ENCODE data around the gene IGLON5. TPM values are rescaled to one million over a fixed set of nuclear protein-coding genes. Genes with fewer than 3 reads are reported as not detected.
A peak's percentile ranks its signal among the peaks of the same experiment; 100 is the strongest.

IGLON5 gene
- total RNA-seq, 1 donor from 2014 or later, result 2.2 TPM

DNA sequence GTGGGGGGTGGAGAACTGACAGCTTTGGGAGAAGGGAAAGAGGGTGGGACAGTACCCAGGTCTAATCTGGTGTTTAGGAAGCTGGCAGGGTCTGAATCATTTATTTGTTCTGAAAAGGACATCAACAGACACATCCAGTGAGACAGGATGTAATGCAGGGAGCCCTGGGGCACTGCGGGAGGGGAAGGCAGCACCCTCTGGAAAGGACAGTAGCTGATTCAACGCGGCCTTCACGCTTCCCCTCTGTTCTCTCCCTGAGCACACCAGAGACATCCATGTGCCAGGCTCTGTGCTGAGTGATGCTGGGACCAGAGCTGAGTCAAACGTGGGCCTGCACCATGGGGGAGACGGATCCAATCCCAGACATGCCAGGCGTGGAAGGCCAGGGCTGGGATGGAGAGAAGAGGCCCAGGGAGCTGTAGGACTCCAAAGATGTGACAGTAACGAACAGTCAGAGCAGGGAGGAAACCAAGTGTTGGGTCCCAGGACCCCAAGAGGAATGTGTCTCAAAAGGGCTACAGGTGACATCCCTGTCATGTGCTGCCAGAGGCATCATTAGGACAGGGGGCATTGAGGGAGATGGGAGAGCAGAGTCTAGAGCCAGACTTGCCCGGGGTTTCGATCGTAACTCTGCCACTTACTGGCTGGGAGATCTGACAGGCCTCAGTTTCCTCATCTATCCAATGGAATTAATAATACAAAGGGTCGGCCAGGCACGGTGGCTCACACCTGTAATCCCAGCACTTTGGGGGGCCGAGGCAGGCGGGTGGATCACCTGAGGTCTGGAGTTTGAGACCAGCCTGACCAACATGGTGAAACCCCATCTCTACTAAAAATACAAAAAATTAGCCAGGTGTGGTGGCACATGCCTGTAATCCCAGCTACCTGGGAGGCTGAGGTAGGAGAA is 53.0 kb downstream of the IGLON5 start:
- DNase-seq (ENCODE audit: low spot score), result no peak

DNA sequence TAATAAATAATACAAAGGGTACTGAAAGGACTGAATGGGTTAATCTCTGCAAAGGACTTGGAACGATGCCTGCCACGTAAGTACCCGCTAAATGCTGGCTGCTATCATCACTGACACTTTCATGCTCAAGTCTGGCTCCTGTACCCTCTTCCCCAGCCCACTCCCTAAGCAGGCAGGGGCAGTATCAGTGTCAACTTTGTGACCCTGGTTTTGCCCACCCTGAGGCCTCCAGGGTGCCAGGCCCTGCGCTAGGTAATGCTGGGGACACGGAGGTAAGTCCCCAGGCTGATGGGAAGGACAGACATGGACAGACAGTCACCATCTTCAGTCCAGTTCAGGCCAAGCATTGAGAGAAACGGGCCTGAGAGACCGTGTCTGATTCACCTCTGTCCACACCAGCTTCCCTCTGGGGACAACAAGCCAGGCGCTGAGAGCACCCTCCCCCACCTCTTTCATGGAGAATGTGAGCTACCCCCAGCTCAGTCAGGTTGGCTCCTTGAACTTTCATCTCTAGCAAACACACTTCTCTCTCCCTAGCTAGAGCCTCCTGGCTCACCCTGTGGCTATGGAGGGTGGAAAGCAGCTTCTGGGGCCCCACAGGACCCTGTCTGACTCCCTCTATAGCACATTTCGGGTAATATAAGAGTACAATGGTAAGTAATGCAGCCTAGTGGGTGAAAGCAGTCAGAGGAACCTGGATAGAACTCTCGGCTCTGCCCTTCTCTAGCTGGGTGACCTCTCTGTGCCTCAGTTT is 53.9 kb downstream of the IGLON5 start:
- peak; percentile 61 for DNase-seq (ENCODE audit: low spot score)

DNA sequence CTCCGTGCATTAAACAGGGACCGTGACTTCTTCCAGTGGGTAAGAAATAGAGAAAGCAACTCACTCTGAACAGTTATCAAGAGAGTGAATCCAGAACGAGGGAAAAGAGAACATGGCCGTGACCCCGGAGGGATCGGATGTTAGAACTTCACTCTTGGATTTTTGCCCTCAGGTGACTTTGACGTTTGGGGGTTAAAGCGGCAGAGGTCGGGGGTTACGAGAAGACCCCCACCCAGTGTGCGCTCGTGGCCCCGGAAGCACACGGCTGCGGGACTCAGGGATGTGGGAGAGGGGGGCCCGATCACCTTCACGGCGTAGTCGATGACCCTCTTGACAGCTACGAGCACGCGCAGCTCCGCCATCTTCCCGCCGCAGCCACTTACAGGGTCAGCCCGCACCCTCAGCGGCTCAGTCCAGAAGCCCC is 54.5 kb downstream of the IGLON5 start, which contains the start of gene ETFB:
ETFB (minus strand) TSS at position 424 of the 424 bp plus-strand sequence; CDS start at position 362, 62 bp downstream.
- no peak for DNase-seq (ENCODE audit: low spot score)

DNA sequence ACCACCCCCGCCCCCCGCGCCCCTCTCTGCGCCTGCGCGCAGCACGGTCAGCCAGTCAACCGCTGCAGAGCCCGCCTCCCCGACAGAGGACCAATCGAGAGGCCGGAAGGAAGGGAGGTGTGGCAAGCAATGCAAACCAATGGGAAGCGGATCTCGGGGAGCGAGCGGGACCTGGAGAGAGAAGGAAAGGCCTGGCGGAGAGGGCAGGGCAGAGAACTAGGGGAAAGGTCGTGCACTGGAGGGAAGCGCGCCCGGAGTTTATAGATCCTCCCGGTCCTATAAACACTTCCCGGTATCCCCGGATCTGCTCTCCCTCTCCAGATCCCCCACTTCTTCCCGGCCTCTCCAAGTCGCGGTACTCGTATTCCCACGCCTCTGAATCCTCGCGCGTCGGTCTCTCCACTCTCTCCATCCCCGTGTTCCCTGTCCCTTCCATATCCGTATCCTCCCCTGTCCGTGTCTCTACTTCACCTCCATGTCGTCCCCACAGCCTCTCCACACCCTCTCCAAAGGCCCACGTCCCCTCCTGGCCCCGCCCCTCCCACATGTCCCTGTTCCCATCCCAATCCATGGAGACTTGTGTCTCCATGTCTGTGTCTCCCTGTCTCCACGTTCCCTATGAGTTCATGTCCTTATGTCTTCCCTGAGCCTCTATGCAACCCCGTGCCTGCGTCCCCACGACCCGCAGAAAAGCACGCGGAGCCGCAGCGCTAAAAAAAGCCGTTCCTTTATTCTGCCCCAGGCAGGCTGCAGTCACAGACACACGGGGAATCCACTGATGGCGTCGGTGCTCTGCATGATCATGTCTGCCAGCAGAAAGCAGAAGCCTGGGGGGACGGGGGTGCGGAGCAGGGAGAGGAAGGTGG is 55.2 kb downstream of the IGLON5 start:
- peak; percentile 100 for DNase-seq (ENCODE audit: low spot score)

DNA sequence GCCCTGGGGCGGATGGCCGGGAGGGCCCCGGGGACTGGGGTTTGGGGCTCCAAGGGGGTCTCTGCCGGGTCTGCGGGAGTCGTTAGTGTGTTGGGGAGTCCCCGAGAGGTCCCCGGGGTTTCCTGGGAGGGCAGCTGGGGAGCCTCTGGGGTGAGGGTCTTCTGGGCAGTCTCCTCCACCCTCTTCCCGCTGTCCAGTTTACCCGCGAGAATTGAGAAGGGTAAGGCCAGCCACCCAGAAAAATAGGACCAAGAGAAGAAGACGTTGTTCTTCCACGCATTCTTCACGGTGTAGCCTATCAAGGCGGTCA is 55.8 kb downstream of the IGLON5 start:
- DNase-seq (ENCODE audit: low spot score), result no peak

DNA sequence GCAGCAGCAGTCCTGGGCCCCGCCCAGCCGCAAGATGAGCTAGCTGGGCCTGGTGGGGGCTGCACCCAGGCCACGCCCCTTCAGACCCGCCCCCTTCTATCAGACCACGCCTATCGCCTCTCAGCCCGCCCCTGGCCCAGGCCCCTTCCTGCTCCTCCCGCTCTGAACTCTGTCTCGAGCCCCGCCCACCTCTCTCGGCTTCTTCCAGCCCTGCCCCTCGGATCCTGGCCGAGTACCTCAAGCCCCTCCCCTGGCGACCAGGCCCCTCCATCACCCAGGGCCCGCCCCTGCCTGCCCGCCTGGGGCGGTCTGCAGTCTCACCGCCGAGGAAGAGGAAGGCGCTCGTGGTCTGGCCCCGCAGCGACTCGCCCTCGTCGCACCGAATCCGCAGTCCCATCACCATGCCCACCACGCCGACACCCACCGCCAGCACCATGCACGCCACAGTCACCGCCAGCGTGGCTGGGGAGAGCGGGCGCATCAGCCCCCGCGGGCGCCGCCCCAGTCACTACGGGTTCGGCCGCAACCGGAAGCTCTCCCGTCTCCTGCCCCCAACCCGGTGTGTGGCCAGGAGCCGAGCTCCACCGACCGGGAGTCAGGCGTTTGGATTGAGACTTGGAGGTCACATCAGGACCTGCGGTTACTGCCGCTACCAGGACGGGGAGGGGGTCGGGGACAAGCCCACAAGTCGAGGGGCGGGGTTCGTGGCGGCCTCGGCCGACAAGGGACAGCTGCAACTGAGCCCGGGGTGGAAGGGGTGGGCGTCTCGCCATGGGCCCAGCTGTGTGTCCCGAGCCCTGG is 56.3 kb downstream of the IGLON5 start:
- DNase-seq (ENCODE audit: low spot score), result peak; percentile 100

DNA sequence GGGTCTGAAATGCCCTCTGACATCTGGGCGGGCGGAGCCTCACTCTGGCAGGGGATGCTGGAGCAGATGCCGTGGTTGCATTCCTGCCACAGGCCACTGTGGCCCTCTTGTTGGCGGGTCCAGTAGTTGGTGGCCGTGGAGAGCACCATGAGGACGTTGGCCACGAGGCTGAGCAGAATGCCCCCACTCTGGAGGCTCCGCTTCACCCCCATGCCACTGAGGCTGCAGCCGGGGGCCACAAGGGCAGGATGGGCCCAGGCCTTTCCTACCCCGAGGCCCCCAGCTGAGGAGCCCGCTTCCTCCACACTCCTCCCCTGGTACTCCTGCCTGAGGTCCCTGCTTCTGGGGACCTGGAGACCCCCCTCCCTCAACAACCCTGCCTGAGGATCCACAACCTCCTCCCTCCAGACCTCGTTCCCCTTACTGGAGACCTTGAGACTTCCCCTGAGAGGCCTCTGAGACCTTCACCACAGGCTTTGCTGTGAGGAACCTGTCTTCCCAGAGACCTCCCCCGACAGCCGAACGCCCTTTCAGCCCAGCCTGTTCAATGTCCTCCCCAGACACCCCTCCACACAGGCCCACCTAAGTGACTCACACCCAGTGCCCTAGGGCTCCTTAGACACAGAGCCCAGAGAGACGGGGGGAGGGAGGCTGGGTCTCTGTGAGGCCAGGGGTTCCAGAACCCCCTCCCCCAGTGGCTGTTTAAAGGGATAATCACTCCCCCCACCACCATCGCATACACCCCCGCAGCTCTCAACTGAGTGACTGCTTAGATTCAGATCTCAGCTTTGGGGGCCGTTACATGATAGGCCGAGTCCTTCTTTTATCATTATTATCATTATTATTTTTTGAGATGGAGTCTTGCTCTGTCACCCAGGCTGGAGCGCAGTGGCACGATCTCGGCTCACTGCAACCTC is 57.2 kb downstream of the IGLON5 start, which contains the start of gene CLDND2:
CLDND2 (minus strand) TSS at position 638 of the 917 bp plus-strand sequence; CDS start at position 212, 426 bp downstream.
- DNase-seq (ENCODE audit: low spot score), result no peak

DNA sequence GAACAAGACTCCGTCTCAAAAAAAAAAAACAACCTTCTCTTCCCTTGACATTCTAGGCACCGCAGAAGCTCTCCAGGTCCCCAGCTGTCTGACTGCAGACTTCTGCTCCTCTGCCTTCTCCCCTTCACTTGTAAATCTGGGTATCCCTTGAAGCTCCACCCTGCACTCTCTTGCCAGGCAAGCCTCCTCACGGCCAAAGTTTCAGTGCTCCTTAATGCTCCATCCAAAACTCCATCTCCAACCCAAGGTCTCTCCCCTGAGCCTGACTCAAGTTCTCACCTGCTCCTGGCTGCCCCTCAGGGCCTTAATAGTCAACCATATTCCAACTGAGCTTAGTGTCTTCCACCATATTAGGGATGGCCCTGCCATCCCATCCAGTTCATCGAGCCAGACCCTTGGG is 58.8 kb downstream of the IGLON5 start:
- DNase-seq (ENCODE audit: low spot score), result no peak

DNA sequence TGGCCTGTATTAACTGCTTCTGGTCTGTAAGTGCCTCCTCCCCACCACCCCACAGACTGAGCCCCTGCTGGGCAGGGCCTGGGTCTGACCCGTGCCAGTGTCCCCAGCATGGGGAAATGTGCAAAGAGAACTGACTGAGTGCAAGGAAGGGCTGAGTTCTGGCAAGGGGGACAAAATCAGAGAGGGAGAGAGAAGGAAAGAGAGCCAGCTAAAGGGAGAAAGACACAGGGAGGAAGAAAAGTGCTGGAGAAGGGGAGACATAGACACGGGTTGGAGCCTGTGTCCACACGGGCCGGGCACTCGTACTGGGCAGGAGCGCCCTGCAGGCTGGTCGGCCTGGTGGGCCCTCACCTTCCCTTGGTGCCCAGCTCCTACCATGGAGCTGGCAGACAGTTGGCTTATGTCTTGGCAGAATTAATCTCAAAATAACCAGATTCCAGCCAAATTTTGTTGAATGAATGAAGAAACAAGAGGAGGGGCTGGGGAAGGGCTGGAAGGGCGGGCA is 59.8 kb downstream of the IGLON5 start:
- DNase-seq (ENCODE audit: low spot score), result no peak

DNA sequence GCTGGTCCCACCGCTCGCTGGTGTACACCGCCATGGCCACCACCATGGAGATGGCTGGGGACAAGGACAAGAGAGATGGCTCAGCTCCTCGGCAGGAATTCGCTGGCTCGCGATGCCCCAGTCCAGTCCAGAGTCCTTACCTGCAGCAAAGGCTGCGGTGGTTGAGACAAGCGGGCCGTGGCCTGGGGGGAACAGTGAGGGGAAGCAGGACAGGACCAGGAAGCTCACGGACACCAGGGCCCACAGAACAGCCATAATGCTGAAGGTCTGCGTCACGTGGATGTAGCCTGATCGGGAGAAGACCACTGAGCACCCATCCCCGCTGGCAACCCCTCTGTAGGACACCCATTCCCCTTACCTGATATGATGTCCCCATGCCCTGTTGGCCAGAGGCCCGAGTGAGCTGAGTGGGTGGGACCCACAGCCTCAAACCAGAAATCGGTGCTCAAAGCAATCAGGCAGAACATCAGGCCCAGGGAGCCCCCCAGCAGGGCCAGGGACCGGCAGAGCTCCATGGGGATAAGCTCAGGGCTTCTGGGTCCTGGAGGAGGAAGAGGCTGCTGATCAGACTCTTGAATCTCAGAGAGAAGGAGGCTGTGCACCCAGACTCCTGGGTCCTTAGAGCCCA is 60.7 kb downstream of the IGLON5 start:
- no peak for DNase-seq (ENCODE audit: low spot score)

DNA sequence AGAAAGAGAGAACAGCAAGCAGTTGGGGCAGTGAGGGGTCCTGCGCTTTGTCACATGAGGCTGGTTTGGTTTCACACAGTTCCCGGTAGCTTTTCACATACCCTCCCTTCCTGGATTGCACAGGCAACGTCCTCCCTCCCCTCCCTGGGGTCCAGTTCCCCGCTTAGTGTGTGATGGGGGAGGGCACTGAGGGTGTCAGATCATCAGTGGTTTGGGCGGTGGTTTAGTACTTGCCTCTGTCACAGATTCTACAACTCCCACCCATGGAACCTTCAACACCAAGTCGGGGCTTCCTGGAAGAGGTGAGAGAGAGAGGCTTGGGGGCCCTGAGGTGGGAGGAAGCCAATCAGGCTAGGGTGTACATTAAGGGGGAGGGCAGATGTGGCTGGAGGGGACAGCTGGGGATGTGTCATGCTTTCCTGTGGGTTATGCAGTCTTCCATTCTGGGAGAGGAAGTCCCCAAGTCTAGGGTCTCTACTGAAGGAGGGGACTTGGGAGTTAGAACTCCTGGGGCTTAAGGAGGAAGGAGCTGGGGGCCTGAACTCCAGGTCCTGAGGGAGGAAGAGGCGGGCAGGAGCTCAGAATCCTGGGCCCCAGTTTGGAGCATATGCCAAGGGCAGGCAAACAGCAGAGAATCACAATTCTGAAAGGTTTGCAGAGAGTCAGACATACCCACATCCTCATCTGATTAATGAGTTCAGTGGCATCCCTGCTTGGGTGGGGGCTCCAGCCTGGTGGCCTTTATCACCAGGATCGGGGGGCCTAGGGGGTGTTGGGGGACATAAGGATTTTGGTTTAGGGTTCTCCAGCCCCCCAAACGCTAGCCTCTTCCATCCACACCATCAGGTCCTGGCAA is 61.4 kb downstream of the IGLON5 start, which contains the start of gene NKG7:
NKG7 (minus strand) TSS at position 6 of the 856 bp plus-strand sequence. CDS start 119 bp downstream, outside the sequence.
- no peak for DNase-seq (ENCODE audit: low spot score)

DNA sequence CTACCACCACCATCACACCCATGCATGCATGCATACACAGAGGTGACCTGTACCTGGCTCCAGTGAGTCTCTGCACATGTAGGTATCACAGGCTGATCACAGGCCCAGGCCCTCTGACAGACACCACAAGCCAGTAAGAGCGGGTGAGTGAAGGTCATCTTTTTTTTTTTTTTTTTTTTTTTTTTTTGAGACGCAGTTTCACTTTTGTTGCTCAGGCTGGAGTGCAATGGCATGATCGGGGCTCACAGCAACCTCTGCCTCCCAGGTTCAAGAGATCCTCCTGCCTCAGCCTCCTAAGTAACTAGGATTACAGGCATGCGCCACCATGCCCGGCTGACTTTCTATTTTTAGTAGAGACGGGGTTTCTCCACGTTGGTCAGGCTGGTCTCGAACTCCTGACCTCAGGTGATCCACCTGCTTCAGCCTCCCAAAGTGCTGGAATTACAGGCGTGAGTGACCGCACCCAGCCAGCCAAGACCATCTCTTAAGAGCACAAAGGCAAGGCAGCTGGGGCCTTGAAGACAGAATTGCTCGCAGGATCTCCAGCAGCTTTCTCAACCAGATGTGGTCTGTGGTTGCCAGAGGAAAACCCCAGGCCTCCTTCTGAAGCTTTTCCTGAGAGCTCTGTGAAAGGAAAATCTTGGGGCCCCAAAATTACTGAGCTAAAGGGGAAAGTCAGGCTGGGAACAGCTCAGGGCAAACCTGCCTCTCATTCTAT is 64.2 kb downstream of the IGLON5 start:
- no peak for DNase-seq (ENCODE audit: low spot score)

DNA sequence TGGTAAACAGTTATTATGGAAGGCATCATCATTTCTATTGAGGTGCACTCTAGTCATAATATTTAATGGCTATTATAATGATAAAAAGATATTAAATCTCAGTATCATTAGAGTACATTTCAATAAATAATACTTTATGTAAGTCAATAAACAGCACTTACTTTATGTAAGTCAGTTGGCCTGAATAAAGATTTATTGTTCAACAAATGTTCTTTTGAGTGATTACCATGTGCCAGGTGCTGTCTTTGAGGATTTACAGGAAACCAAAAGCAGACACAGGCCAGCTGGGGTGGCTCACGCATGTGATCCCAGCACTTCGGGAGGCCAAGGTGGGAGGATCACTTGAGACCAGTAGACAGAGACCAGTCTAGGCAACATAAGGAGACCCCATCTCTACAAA is 66.0 kb downstream of the IGLON5 start:
- DNase-seq (ENCODE audit: low spot score), result no peak

DNA sequence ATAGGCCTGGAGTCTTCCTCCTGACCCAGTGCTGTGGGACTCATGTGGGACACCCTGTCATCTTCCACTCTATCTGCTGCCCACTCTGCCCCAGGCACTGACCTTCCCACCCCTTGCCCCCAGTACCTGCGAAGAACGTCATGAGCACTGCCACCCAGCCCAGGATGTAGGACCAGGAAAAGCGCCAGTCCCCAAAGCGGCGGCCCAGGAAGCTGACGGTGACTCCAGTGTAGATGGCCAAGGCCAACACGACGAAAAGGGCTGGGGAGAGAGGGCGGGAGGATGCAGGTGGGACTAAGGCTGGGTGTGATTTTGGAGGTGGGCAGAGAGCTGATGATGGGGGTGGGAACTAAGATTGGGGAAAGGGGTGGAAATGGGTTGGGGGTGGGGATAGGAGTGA is 68.9 kb downstream of the IGLON5 start:
- no peak for DNase-seq (ENCODE audit: low spot score)
